ENCODE results near the gene TRHDE.

The TRHDE gene

DNA sequence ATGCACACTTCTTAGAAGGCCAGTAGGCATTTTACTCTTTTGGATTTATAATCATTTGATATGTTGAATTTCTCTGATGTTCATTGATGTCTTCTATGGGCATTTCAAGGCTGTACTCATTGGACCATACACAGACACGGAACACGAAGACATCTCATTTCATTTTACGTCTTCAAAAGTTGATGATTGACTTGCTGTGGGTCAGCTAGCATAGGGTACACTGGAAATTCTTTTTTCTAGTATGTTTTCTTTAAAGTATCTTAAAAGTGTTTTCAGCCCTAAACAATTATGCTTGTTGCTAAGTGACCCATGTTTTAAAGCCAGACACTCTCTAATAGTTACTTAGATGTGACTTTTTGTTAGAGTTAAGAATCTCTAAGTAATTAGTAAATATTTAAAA is 16.3 kb downstream of the TRHDE start:
- H4K20me1 ChIP-seq: no peaks in the 10 kb centered on the region
- H3K9ac ChIP-seq: no peak overlapping the region
- no peaks in the 10 kb centered on the region for H3K4me1 ChIP-seq
- no peaks in the 10 kb centered on the region for H3K27me3 ChIP-seq
- H3K4me2 ChIP-seq: no peak overlapping the region
- H3K9me3 ChIP-seq: no peaks in the 10 kb centered on the region
- no peak for TF ChIP-seq Cebpa-rat (IDR thresholded peaks at IDR 0.05)
- no peak overlapping the region for H3K4me3 ChIP-seq
- no peaks in the 10 kb centered on the region for H3K36me3 ChIP-seq
- H3K27ac ChIP-seq: no peak overlapping the region

DNA sequence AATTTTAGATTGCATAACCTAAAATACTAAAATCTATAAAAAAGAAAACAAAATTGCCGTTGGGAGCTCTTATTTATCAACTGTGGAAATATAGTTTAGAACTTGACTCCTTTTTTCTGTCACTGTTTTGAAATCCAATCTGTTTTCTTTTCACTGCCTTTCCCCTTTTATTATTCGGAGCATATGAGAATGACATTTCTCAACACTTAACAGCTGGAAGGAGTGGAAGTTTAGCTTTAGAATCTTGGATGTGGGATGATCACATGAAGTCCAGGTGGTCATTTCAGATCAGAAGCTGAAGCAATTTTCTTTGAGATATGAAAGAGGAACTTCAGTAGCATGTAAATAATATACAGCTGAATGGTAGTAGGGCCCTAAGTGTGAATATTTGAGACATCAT is 16.7 kb downstream of the TRHDE start:
- Histone ChIP-seq H4K20me1 (no peaks in the 10 kb centered on the region), H3K4me3 (no peak overlapping the region), H3K9me3 (no peaks in the 10 kb centered on the region), H3K4me1 (no peaks in the 10 kb centered on the region), H3K27me3 (no peaks in the 10 kb centered on the region), H3K36me3 (no peaks in the 10 kb centered on the region), H3K9ac (no peak overlapping the region), H3K27ac (no peak overlapping the region), H3K4me2 (no peak overlapping the region)
- no peak for TF ChIP-seq Cebpa-rat (IDR thresholded peaks at IDR 0.05)

DNA sequence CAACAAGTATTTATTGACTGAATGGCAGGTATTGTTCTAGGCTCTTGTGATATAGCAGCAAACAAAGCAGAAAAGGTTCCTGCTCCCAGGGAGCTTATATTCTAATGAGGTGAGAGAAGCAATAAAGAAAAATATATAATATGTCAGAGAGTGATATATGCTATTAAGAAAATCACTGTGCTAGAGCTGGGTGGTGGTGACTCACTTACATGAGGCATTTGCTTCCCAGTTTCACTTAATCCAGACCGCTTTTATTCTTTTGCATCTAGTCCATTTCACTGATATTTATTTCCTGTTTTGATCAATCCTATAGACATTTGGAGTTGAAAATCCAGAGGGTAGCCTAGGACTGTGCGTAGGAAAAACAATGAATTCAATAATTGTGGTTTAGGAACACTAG is 17.5 kb downstream of the TRHDE start:
- H3K4me3 ChIP-seq: no peak overlapping the region
- H3K4me1 ChIP-seq: no peaks in the 10 kb centered on the region
- H3K27me3 ChIP-seq: no peaks in the 10 kb centered on the region
- no peak overlapping the region for H3K9ac ChIP-seq
- H3K9me3 ChIP-seq: no peaks in the 10 kb centered on the region
- H3K36me3 ChIP-seq: no peaks in the 10 kb centered on the region
- no peak for TF ChIP-seq Cebpa-rat (IDR thresholded peaks at IDR 0.05)
- no peak overlapping the region for H3K27ac ChIP-seq
- no peaks in the 10 kb centered on the region for H4K20me1 ChIP-seq
- H3K4me2 ChIP-seq: no peak overlapping the region

DNA sequence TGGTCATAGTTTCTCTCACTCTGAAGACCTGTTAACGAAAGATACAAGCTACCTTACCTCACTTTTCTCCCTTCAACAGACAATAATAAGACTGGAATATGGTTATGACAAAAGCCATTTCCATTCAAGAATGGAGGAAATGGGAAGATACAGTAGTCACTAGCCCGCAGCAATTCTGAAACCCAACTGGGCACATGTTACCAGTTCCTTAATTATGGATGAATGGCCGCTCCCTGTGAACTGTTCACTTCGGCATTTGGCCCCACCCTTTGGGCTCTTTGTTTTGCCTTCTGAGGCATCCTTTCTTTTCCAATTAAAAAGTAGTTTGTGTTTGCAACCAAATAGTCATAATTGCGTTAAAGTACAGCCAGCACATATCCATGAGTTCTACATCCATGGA is 19.0 kb downstream of the TRHDE start:
- H3K4me1 ChIP-seq: no peaks in the 10 kb centered on the region
- H3K27ac ChIP-seq: no peak overlapping the region
- H3K4me2 ChIP-seq: no peak overlapping the region
- no peaks in the 10 kb centered on the region for H3K36me3 ChIP-seq
- no peak overlapping the region for H3K4me3 ChIP-seq
- H4K20me1 ChIP-seq: no peaks in the 10 kb centered on the region
- no peaks in the 10 kb centered on the region for H3K27me3 ChIP-seq
- no peaks in the 10 kb centered on the region for H3K9me3 ChIP-seq
- H3K9ac ChIP-seq: no peak overlapping the region
- TF ChIP-seq Cebpa-rat (IDR thresholded peaks at IDR 0.05): no peak

DNA sequence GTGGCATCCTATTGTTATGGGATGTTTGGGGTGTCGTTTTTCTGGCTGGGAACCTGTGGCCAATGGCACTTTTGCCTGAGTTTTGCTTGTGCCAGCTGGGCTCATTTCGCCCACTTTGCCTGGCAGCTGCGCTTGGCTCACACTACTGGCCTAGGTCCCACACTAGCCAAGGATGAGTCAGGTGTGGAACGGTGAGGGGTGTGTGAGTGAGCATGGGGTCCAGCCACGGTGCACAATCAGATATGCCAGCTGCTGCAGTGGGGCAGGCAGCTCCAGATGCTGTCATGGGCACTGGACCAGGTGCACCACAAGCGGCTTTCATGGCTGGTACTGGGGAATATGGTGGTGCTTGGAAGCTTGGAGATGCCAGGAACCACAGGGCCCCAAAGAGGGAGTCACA is 21.5 kb downstream of the TRHDE start:
- no peaks in the 10 kb centered on the region for H3K27me3 ChIP-seq
- no peak overlapping the region for H3K4me2 ChIP-seq
- H4K20me1 ChIP-seq: no peaks in the 10 kb centered on the region
- no peak overlapping the region for H3K4me3 ChIP-seq
- H3K27ac ChIP-seq: no peak overlapping the region
- TF ChIP-seq Cebpa-rat (IDR thresholded peaks at IDR 0.05): no peak
- no peaks in the 10 kb centered on the region for H3K4me1 ChIP-seq
- H3K9me3 ChIP-seq: no peaks in the 10 kb centered on the region
- no peak overlapping the region for H3K9ac ChIP-seq
- no peaks in the 10 kb centered on the region for H3K36me3 ChIP-seq

DNA sequence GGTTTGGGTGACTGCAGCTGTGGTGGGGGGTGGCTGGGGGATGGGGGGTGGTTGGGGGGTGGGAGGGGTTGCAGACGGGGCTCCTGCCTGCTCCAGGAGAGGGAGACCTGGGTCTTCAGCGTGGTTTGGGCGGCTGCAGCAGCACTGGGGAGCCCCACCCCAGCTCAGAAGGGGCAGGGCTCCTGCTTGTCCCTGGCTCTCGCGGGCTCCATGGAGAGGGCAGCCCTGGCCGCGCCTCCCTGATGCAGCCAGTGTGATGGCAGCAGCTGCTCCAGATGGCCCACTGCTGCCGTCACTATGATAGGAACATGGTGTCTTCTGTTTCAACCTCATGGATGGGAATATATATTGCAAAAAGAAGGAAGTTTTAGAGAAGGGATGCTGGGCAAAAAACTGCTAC is 22.9 kb downstream of the TRHDE start:
- Histone ChIP-seq H3K9me3 (no peaks in the 10 kb centered on the region), H3K4me3 (no peak overlapping the region), H3K36me3 (no peaks in the 10 kb centered on the region), H3K27ac (no peak overlapping the region), H3K4me1 (no peaks in the 10 kb centered on the region), H3K4me2 (no peak overlapping the region), H4K20me1 (no peaks in the 10 kb centered on the region), H3K27me3 (no peaks in the 10 kb centered on the region), H3K9ac (no peak overlapping the region)
- TF ChIP-seq Cebpa-rat (IDR thresholded peaks at IDR 0.05): no peak

DNA sequence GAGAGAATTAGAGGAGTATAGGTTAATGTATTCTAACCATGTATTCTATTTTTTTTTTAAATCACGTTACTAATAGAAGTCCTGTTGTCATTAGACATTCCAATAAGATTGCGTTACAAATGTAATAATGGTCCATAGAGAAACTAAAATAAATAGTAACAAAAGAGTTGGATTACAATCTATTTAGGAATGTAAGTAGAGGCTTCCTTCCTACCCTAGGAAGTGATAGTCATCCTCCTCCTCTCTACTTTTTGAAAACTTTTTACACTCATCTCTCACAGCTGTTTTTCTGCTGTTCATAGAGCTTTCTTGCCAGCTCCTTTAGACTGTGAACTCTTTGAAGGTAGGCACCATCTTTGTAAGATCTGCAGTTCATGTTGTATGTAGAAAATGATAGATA is 23.6 kb downstream of the TRHDE start:
- no peak overlapping the region for H3K4me3 ChIP-seq
- H3K9ac ChIP-seq: no peak overlapping the region
- H3K27me3 ChIP-seq: no peaks in the 10 kb centered on the region
- no peak overlapping the region for H3K27ac ChIP-seq
- H3K4me1 ChIP-seq: no peaks in the 10 kb centered on the region
- no peaks in the 10 kb centered on the region for H4K20me1 ChIP-seq
- TF ChIP-seq Cebpa-rat (IDR thresholded peaks at IDR 0.05): no peak
- no peaks in the 10 kb centered on the region for H3K36me3 ChIP-seq
- no peaks in the 10 kb centered on the region for H3K9me3 ChIP-seq
- no peak overlapping the region for H3K4me2 ChIP-seq

DNA sequence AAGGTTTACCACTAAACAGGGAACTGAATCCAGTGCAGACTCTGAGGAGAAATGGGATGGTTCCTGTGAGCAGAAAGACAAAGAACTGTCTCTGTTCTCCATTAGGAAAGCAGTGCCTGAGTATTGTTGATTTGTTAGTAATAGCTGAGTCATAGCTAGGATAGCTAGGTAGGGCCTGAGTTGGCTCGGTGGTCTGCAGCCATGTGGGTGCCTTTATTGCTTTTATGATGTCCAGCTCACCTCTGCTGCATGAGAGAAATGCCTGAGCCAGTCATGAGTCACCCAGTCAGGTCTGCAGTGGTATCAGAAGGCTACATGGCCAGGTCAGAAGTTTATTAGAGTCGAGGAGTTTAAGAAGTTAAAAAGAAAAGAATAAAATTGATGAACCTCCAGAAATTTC is 24.2 kb downstream of the TRHDE start:
- Histone ChIP-seq H3K9ac (no peak overlapping the region), H3K4me2 (no peak overlapping the region), H3K4me3 (no peak overlapping the region), H3K27me3 (no peaks in the 10 kb centered on the region), H3K9me3 (no peaks in the 10 kb centered on the region), H3K27ac (no peak overlapping the region), H4K20me1 (no peaks in the 10 kb centered on the region), H3K36me3 (no peaks in the 10 kb centered on the region), H3K4me1 (no peaks in the 10 kb centered on the region)
- no peak for TF ChIP-seq Cebpa-rat (IDR thresholded peaks at IDR 0.05)

DNA sequence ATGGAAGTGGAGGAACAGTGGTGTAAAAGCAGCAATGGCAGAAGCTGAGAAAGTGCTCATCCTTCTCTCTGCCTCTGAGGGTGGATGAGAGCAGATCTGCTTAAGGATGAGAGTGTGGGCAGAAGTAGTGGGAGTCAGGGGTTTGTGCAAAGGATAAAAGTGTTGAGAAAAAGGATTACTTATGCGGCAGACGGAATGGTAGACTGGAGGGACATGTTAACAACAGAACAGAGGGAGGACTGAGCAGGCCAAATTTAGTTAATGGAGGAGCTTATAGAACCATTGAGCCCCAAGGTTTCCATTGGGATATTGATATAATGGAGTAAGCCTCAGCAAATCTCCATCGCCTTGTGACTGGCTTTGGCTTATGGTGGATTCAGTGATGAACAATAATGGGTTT is 25.5 kb downstream of the TRHDE start:
- no peak for TF ChIP-seq Cebpa-rat (IDR thresholded peaks at IDR 0.05)
- H3K9ac ChIP-seq: no peak overlapping the region
- H4K20me1 ChIP-seq: no peaks in the 10 kb centered on the region
- H3K27ac ChIP-seq: no peak overlapping the region
- no peaks in the 10 kb centered on the region for H3K4me1 ChIP-seq
- no peaks in the 10 kb centered on the region for H3K9me3 ChIP-seq
- H3K36me3 ChIP-seq: no peaks in the 10 kb centered on the region
- no peak overlapping the region for H3K4me3 ChIP-seq
- no peaks in the 10 kb centered on the region for H3K27me3 ChIP-seq
- no peak overlapping the region for H3K4me2 ChIP-seq

DNA sequence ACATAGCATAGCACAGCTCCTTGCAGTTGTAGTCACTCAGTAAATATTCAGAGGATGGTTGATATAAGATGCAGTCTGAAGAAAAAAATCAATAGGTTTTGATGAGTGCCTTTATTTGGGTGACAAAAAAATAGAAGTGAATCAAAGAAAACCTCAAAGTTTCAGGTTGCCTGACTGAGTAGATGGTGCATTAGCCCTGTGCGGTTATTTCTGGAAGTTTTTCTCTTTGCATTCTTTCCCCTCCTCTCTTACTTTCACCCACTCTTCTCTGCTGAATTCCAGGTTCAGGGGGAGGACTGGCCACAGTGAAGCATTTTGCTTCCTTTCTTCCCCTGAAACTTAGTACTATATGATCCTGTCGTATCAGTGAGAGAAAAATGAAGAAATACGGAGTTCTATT is 28.6 kb downstream of the TRHDE start:
- no peaks in the 10 kb centered on the region for H3K27me3 ChIP-seq
- TF ChIP-seq Cebpa-rat (IDR thresholded peaks at IDR 0.05): no peak

DNA sequence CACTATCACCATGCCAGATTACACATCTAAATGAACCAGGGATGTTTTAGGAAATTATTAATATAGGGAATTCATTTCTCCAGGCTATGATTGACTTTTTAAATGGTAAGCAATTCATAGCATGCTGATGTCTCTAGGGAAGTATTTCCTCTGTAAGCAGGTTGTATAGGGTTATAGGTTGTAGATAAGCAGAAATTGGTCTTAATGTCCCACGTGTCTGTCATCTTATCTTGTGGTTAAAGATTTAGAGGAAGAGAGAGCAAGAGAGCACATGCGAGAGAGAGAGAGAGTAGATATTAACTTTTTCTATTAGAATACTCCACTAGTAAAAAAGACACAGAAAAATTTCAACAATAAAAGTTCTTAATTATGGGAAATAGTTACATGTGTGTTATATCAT is 32.6 kb downstream of the TRHDE start:
- Histone ChIP-seq H3K36me3 (no peaks in the 10 kb centered on the region), H4K20me1 (no peaks in the 10 kb centered on the region), H3K9me3 (no peaks in the 10 kb centered on the region), H3K27me3 (no peaks in the 10 kb centered on the region), H3K4me1 (no peaks in the 10 kb centered on the region), H3K27ac (no peak overlapping the region), H3K4me2 (no peak overlapping the region), H3K4me3 (no peak overlapping the region), H3K9ac (no peak overlapping the region)
- TF ChIP-seq Cebpa-rat (IDR thresholded peaks at IDR 0.05): no peak

More for the DNA sequence above, 28.6 kb downstream of the TRHDE start:
- Histone ChIP-seq H3K4me2 (no peak overlapping the region), H3K9ac (no peak overlapping the region), H3K4me3 (no peak overlapping the region), H3K36me3 (no peaks in the 10 kb centered on the region), H3K27ac (no peak overlapping the region), H4K20me1 (no peaks in the 10 kb centered on the region), H3K9me3 (no peaks in the 10 kb centered on the region), H3K4me1 (no peaks in the 10 kb centered on the region)
